ENCODE results near the gene SCYGR3.

Gene SCYGR3

DNA sequence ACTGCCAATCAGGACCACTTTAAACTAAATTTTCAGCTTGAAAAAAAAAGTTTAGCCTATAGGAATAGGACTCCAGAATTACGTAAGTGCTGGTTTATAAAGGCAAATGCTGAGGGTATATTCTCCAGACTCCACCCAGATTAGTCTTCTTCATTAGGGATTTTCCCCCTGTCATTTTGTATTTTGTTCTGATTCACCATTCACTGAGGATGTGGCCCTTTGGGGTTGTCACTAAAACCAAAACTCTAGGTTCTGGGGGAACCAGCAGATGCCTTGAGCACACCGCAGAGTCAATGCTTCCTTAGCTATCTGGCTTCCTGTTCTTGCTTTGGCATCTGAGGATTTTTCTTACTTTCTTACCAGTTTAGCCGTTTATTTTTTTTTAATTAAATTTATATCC, 13.1 kb upstream of the SCYGR3 start:
- Histone ChIP-seq H3K9me3 (replicated peaks; ENCODE audit: insufficient read depth, low read length) (no peaks in the 10 kb centered on the region), H3K4me2 (ENCODE audit: low read depth, low read length) (no peak overlapping the region), H3K4me1 (ENCODE audit: low read length) (no peaks in the 10 kb centered on the region), H3K4me3 (ENCODE audit: low read length) (no peak overlapping the region), H3K9me2 (replicated peaks; ENCODE audit: insufficient read depth, low read length) (no peaks in the 10 kb centered on the region), H3K27ac (ENCODE audit: low read length) (no peak overlapping the region), H3K79me2 (ENCODE audit: low read length) (no peaks in the 10 kb centered on the region), H4K20me1 (ENCODE audit: insufficient read depth, low read length) (no peaks in the 10 kb centered on the region), H3K27me3 (replicated peaks; ENCODE audit: insufficient read depth, low read length) (no peaks in the 10 kb centered on the region), H3K9ac (ENCODE audit: low read length) (no peak overlapping the region), H2AFZ (ENCODE audit: low read length) (no peak overlapping the region), H3F3A (ENCODE audit: insufficient read depth, low read length) (no peaks in the 10 kb centered on the region), H3K36me3 (replicated peaks; ENCODE audit: insufficient read depth, low read length) (no peaks in the 10 kb centered on the region)
- TF ChIP-seq EZH2phosphoT487 (IDR thresholded peaks at IDR 0.05; ENCODE audit: low read length) (no peak), EZH2 (optimal IDR thresholded peaks at IDR 0.05; ENCODE audit: low read depth, low read length) (no peak)
- TF ChIP-seq, protein P1, sequence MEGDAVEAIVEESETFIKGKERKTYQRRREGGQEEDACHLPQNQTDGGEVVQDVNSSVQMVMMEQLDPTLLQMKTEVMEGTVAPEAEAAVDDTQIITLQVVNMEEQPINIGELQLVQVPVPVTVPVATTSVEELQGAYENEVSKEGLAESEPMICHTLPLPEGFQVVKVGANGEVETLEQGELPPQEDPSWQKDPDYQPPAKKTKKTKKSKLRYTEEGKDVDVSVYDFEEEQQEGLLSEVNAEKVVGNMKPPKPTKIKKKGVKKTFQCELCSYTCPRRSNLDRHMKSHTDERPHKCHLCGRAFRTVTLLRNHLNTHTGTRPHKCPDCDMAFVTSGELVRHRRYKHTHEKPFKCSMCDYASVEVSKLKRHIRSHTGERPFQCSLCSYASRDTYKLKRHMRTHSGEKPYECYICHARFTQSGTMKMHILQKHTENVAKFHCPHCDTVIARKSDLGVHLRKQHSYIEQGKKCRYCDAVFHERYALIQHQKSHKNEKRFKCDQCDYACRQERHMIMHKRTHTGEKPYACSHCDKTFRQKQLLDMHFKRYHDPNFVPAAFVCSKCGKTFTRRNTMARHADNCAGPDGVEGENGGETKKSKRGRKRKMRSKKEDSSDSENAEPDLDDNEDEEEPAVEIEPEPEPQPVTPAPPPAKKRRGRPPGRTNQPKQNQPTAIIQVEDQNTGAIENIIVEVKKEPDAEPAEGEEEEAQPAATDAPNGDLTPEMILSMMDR (IDR thresholded peaks at IDR 0.05; ENCODE audit: low read length), result no peak
- no peak for DNase-seq

DNA sequence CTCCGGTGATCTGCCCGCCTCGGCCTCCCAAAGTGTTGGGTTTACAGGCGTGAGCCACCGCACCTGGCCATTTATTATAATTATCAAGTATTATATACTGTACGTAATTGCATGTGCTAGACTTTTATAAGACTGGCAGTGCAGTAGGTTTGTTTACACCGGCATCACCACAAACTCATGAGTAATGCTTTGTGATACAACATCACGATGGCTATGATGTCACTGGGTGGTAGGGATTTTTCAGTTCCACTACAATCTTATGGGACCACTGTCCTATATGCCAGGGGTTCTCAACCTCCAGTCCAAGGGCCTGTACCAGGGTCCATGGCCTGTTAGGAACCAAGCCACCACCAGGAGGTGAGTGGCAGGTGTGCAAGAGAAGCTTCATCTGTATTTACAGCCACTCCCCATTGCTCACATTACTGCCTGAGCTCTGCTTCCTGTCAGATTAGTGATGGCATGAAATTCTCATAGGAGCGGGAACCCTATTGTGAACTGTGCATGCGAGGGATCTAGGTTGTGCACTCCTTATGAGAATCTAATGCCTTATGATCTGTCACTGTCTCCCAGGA, 12.0 kb upstream of the SCYGR3 start:
- TF ChIP-seq EZH2 (optimal IDR thresholded peaks at IDR 0.05; ENCODE audit: low read depth, low read length) (no peak), EZH2phosphoT487 (IDR thresholded peaks at IDR 0.05; ENCODE audit: low read length) (no peak)
- TF ChIP-seq, protein P1 (IDR thresholded peaks at IDR 0.05; ENCODE audit: low read length), result no peak
- no peaks in the 10 kb centered on the region for H3K4me1 ChIP-seq (ENCODE audit: low read length)
- H3K4me3 ChIP-seq (ENCODE audit: low read length), result no peak overlapping the region
- DNase-seq, result no peak
- no peaks in the 10 kb centered on the region for H3K79me2 ChIP-seq (ENCODE audit: low read length)
- no peak overlapping the region for H3K9ac ChIP-seq (ENCODE audit: low read length)
- no peaks in the 10 kb centered on the region for H3F3A ChIP-seq (ENCODE audit: insufficient read depth, low read length)
- H3K9me3 ChIP-seq (replicated peaks; ENCODE audit: insufficient read depth, low read length), result no peaks in the 10 kb centered on the region
- H3K27ac ChIP-seq (ENCODE audit: low read length), result no peak overlapping the region
- H3K9me2 ChIP-seq (replicated peaks; ENCODE audit: insufficient read depth, low read length), result no peaks in the 10 kb centered on the region
- no peak overlapping the region for H3K4me2 ChIP-seq (ENCODE audit: low read depth, low read length)
- H3K36me3 ChIP-seq (replicated peaks; ENCODE audit: insufficient read depth, low read length), result no peaks in the 10 kb centered on the region
- H2AFZ ChIP-seq (ENCODE audit: low read length), result no peak overlapping the region
- H3K27me3 ChIP-seq (replicated peaks; ENCODE audit: insufficient read depth, low read length), result no peaks in the 10 kb centered on the region
- no peaks in the 10 kb centered on the region for H4K20me1 ChIP-seq (ENCODE audit: insufficient read depth, low read length)

DNA sequence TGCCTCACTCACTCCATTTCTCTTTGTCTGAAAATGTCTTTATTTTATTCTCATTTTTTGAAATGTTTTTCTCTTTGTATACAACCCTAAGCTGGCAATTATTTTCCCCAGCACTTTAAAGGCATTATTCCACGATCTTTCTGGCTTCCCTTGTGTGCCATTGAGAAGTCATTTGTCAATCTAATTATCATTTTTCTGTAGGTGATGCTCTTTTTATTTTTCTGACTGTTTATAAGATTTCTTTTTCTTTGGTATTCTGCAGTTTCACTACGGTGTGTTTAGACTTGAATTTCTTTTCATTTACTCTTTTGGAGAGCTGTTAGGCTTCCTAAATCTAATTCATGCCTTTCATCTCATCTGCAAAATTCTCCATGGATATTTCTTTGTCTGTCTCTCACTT, 10.8 kb upstream of the SCYGR3 start:
- TF ChIP-seq, protein P1 (IDR thresholded peaks at IDR 0.05; ENCODE audit: low read length), result no peak
- TF ChIP-seq EZH2phosphoT487 (IDR thresholded peaks at IDR 0.05; ENCODE audit: low read length) (no peak), EZH2 (optimal IDR thresholded peaks at IDR 0.05; ENCODE audit: low read depth, low read length) (no peak)

More for the DNA sequence above, 10.8 kb upstream of the SCYGR3 start:
- Histone ChIP-seq H3K79me2 (ENCODE audit: low read length) (no peaks in the 10 kb centered on the region), H3K27me3 (replicated peaks; ENCODE audit: insufficient read depth, low read length) (no peaks in the 10 kb centered on the region), H3K4me1 (ENCODE audit: low read length) (no peaks in the 10 kb centered on the region), H3F3A (ENCODE audit: insufficient read depth, low read length) (no peaks in the 10 kb centered on the region), H4K20me1 (ENCODE audit: insufficient read depth, low read length) (no peaks in the 10 kb centered on the region), H3K36me3 (replicated peaks; ENCODE audit: insufficient read depth, low read length) (no peaks in the 10 kb centered on the region), H3K9ac (ENCODE audit: low read length) (no peak overlapping the region), H2AFZ (ENCODE audit: low read length) (no peak overlapping the region), H3K27ac (ENCODE audit: low read length) (no peak overlapping the region), H3K4me3 (ENCODE audit: low read length) (no peak overlapping the region), H3K9me2 (replicated peaks; ENCODE audit: insufficient read depth, low read length) (no peaks in the 10 kb centered on the region), H3K4me2 (ENCODE audit: low read depth, low read length) (no peak overlapping the region), H3K9me3 (replicated peaks; ENCODE audit: insufficient read depth, low read length) (no peaks in the 10 kb centered on the region)
- DNase-seq, result no peak
